SJCRH30 (cell line): Measurements from ENCODE around the gene TNFRSF18. TPM values are rescaled to one million over a fixed set of nuclear protein-coding genes. Genes with fewer than 3 reads are reported as not detected.

Source experiments
- DNase-seq, 2 experiments: peaks; one replicate each; pipeline ENCODE4 v3.0.0-alpha.2; 2015 to 2020
- H3K27ac ChIP-seq: fragments of 250-450 bp; sonication (Bioruptor Pico); 2 replicates; pipeline ENCODE4 v1.5.1; 2020; ENCODE audit warnings: mild to moderate bottlenecking, moderate library complexity
- H3K27me3 ChIP-seq: fragments of 250-450 bp; sonication (Bioruptor Pico); 2 replicates; pipeline ENCODE4 v1.5.1; 2020; ENCODE audit warnings: mild to moderate bottlenecking, moderate library complexity
- H3K36me3 ChIP-seq: fragments of 250-450 bp; sonication (Bioruptor Pico); 2 replicates; pipeline ENCODE4 v1.5.1; 2020; ENCODE audit warnings: mild to moderate bottlenecking, moderate library complexity
- H3K4me1 ChIP-seq: fragments of 250-450 bp; sonication (Bioruptor Pico); 2 replicates; pipeline ENCODE4 v1.5.1; 2020; ENCODE audit warnings: mild to moderate bottlenecking, moderate library complexity
- H3K4me3 ChIP-seq: fragments of 250-450 bp; sonication (Bioruptor Pico); 2 replicates; pipeline ENCODE4 v1.5.1; 2020; ENCODE audit warnings: mild to moderate bottlenecking, moderate library complexity
- H3K9me3 ChIP-seq: fragments of 250-450 bp; sonication (Bioruptor Pico); replicated peaks from 2 replicates; pipeline ENCODE4 v1.5.1; 2020; ENCODE audit warnings: mild to moderate bottlenecking, moderate library complexity
- total RNA-seq: library from RNA; depleted of rRNA; stranded (reverse); fragments of >200 nt; shearing (Covaris generic); gene quantifications from 2 replicates; pipeline ENCODE4 v1.2.3, GENCODE V29; 2014

The TNFRSF18 gene
- total RNA-seq, 1 experiment from 2014 or later = 0.93 TPM

GRCh38 chr1:1226566-1227362, 20.4 kb upstream of the TNFRSF18 start:
- Histone ChIP-seq H3K27me3 (no peaks in the 10 kb centered on the region), H3K9me3 (no peaks in the 10 kb centered on the region), H3K36me3 (peaks cover 62% of the 10 kb centered on the region), H3K4me1 (no peaks in the 10 kb centered on the region), H3K27ac (no peak overlapping the region), H3K4me3 (no peak overlapping the region)
- DNase-seq = no peak

- no peak overlapping the region for H3K27ac ChIP-seq
- no peak overlapping the region for H3K4me3 ChIP-seq
- no peaks in the 10 kb centered on the region for H3K4me1 ChIP-seq
- peaks cover 71% of the 10 kb centered on the region for H3K36me3 ChIP-seq
- H3K9me3 ChIP-seq = no peaks in the 10 kb centered on the region
- H3K27me3 ChIP-seq = no peaks in the 10 kb centered on the region
- DNase-seq = no peak
These were observed 19.5 kb upstream of the TNFRSF18 start for GRCh38 chr1:1225913-1226312.

GRCh38 chr1:1225238-1225845, 18.9 kb upstream of the TNFRSF18 start:
- H3K27me3 ChIP-seq = no peaks in the 10 kb centered on the region
- DNase-seq = no peak
- H3K36me3 ChIP-seq = peaks cover 77% of the 10 kb centered on the region
- H3K27ac ChIP-seq = no peak overlapping the region
- H3K9me3 ChIP-seq = no peaks in the 10 kb centered on the region
- no peaks in the 10 kb centered on the region for H3K4me1 ChIP-seq
- H3K4me3 ChIP-seq = no peak overlapping the region

GRCh38 chr1:1223891-1224290, 17.5 kb upstream of the TNFRSF18 start:
- Histone ChIP-seq H3K9me3 (no peaks in the 10 kb centered on the region), H3K36me3 (peaks cover 86% of the 10 kb centered on the region), H3K27me3 (no peaks in the 10 kb centered on the region), H3K4me1 (no peaks in the 10 kb centered on the region), H3K27ac (no peak overlapping the region), H3K4me3 (no peak overlapping the region)
- DNase-seq = no peak

- H3K36me3 ChIP-seq = peaks cover 87% of the 10 kb centered on the region
These were observed 16.9 kb upstream of the TNFRSF18 start for GRCh38 chr1:1223321-1223720.

GRCh38 chr1:1222575-1223225, 16.3 kb upstream of the TNFRSF18 start:
- Histone ChIP-seq H3K27ac (no peak overlapping the region), H3K9me3 (no peaks in the 10 kb centered on the region), H3K27me3 (no peaks in the 10 kb centered on the region), H3K36me3 (peaks cover 87% of the 10 kb centered on the region), H3K4me3 (no peak overlapping the region), H3K4me1 (no peaks in the 10 kb centered on the region)
- no peak for DNase-seq

More at GRCh38 chr1:1223321-1223720, 16.9 kb upstream of the TNFRSF18 start:
- Histone ChIP-seq H3K4me1 (no peaks in the 10 kb centered on the region), H3K4me3 (no peak overlapping the region), H3K9me3 (no peaks in the 10 kb centered on the region), H3K27ac (no peak overlapping the region), H3K27me3 (no peaks in the 10 kb centered on the region)
- DNase-seq = no peak

GRCh38 chr1:1221887-1222574, 15.6 kb upstream of the TNFRSF18 start:
- DNase-seq = no peak
- no peak overlapping the region for H3K4me3 ChIP-seq
- peaks cover 87% of the 10 kb centered on the region for H3K36me3 ChIP-seq
- no peak overlapping the region for H3K27ac ChIP-seq
- no peaks in the 10 kb centered on the region for H3K4me1 ChIP-seq
- no peaks in the 10 kb centered on the region for H3K9me3 ChIP-seq
- H3K27me3 ChIP-seq = no peaks in the 10 kb centered on the region

GRCh38 chr1:1220197-1220596, 13.8 kb upstream of the TNFRSF18 start:
- Histone ChIP-seq H3K36me3 (peaks cover 74% of the 10 kb centered on the region), H3K9me3 (no peaks in the 10 kb centered on the region), H3K4me3 (no peak overlapping the region), H3K4me1 (no peaks in the 10 kb centered on the region; the same call in 1 of the 2 replicates), H3K27ac (no peak overlapping the region), H3K27me3 (no peaks in the 10 kb centered on the region)
- DNase-seq = no peak

GRCh38 chr1:1219341-1219740, 12.9 kb upstream of the TNFRSF18 start:
- no peaks in the 10 kb centered on the region; the same call in 1 of the 2 replicates for H3K4me1 ChIP-seq
- H3K27me3 ChIP-seq = no peaks in the 10 kb centered on the region
- no peak for DNase-seq
- H3K27ac ChIP-seq = no peak overlapping the region
- H3K36me3 ChIP-seq = peaks cover 65% of the 10 kb centered on the region
- H3K9me3 ChIP-seq = no peaks in the 10 kb centered on the region
- no peak overlapping the region for H3K4me3 ChIP-seq

GRCh38 chr1:1218524-1219200, 12.3 kb upstream of the TNFRSF18 start:
- no peaks in the 10 kb centered on the region for H3K27me3 ChIP-seq
- no peak overlapping the region for H3K27ac ChIP-seq
- no peaks in the 10 kb centered on the region for H3K9me3 ChIP-seq
- H3K36me3 ChIP-seq = peaks cover 60% of the 10 kb centered on the region
- H3K4me1 ChIP-seq = no peaks in the 10 kb centered on the region; the same call in 1 of the 2 replicates
- DNase-seq = no peak
- no peak overlapping the region for H3K4me3 ChIP-seq

- no peak for DNase-seq
- no peak overlapping the region for H3K4me3 ChIP-seq
- peaks cover 55% of the 10 kb centered on the region for H3K36me3 ChIP-seq
These were observed 11.5 kb upstream of the TNFRSF18 start for GRCh38 chr1:1217621-1218523.

GRCh38 chr1:1216770-1217620, 10.6 kb upstream of the TNFRSF18 start:
- no peak for DNase-seq
- Histone ChIP-seq H3K27ac (no peak overlapping the region), H3K36me3 (peaks cover 46% of the 10 kb centered on the region), H3K27me3 (no peaks in the 10 kb centered on the region), H3K4me1 (peaks cover 8% of the 10 kb centered on the region; the same call in 1 of the 2 replicates), H3K9me3 (no peaks in the 10 kb centered on the region), H3K4me3 (no peak overlapping the region)

More at GRCh38 chr1:1217621-1218523, 11.5 kb upstream of the TNFRSF18 start:
- Histone ChIP-seq H3K4me1 (peaks cover 5% of the 10 kb centered on the region; the same call in 1 of the 2 replicates), H3K27ac (no peak overlapping the region), H3K9me3 (no peaks in the 10 kb centered on the region), H3K27me3 (no peaks in the 10 kb centered on the region)
